ENCODE measurements around the gene TIA1.
"Not testable (repeated sequence)": the region's sequence is repeated elsewhere in the genome, so short reads cannot be mapped to it uniquely, and the experiment has no call there.

- not testable (repeated sequence) for TF ChIP-seq CTCF (conservative IDR thresholded peaks at IDR 0.05 in 1 of 2, IDR thresholded peaks at IDR 0.05 in 1 of 2; ENCODE audit: low read depth in 1 of 2, low read length in 2 of 2); EZH2 (IDR thresholded peaks at IDR 0.05; ENCODE audit: low read length, missing control alignments)
Measured at GRCh38 chr2:70187170-70187569, 61.3 kb downstream of the TIA1 start.

All from fibroblast of lung (primary cell).